ENCODE data around the gene NIPAL4. TPM values are rescaled to one million over a fixed set of nuclear protein-coding genes. Genes with fewer than 3 reads are reported as not detected.
A peak's percentile ranks its signal among the peaks of the same experiment; 100 is the strongest.

The NIPAL4 gene
- total RNA-seq, 1 experiment from 2014 or later: not detected

DNA sequence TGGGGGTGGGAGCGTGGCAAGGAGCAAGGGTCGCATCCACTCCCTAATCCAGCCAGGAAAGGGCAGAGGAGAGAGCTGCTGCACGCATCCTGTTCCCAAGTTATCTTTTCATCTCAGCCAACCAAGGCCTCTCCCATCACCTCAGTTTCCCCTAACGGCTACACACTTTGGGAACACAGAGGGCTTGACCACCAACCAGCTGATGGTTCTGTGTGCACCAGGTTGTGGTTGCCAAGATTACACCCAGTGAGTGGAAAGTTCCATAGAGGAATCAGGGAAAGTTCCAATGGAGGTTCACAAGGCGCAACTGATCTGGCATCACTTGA lies 61.7 kb downstream of the NIPAL4 start:
- Histone ChIP-seq H3K56ac (ENCODE audit: insufficient read length, low read depth, low read length) (no peak overlapping the region), H2BK5ac (ENCODE audit: insufficient read length, low read length) (no peak overlapping the region), H3K23ac (ENCODE audit: insufficient read length, low read depth, low read length) (no peak overlapping the region), H2AK5ac (ENCODE audit: insufficient read length, low read length) (no peak overlapping the region), H2BK12ac (ENCODE audit: insufficient read length, low read depth, low read length) (no peak overlapping the region), H3K14ac (ENCODE audit: insufficient read depth, low read length) (no peak overlapping the region), H3K27ac (ENCODE audit: insufficient read length, low read depth, low read length) (no peak overlapping the region), H3K79me2 (ENCODE audit: insufficient read depth, low read length) (no peaks in the 10 kb centered on the region), H4K8ac (replicated peaks; ENCODE audit: insufficient read length, low read depth, low read length) (no peak overlapping the region), H4K91ac (ENCODE audit: insufficient read length, low read depth, low read length) (no peak overlapping the region), H4K5ac (ENCODE audit: insufficient read length, low read depth, low read length) (no peak overlapping the region), H3K23me2 (ENCODE audit: insufficient read length, low read depth, low read length, poor library complexity, severe bottlenecking) (no peaks in the 10 kb centered on the region), H3K4me2 (ENCODE audit: insufficient read depth, insufficient read length, low read length) (no peak overlapping the region), H3K4ac (ENCODE audit: low read depth, low read length) (no peak overlapping the region), H3K9ac (ENCODE audit: extremely low read depth, insufficient read length, low read length) (no peak overlapping the region), H3K18ac (ENCODE audit: insufficient read length, low read depth, low read length) (no peak overlapping the region), H2BK20ac (ENCODE audit: low read depth, low read length, poor library complexity, severe bottlenecking) (no peak overlapping the region), H4K20me1 (ENCODE audit: control insufficient read depth, insufficient read depth, insufficient read length) (no peaks in the 10 kb centered on the region), H3K4me1 (ENCODE audit: insufficient read depth, low read length) (no peaks in the 10 kb centered on the region), H3T11ph (ENCODE audit: low read length) (no peak overlapping the region), H3K27me3 (ENCODE audit: insufficient read depth, low read length) (no peaks in the 10 kb centered on the region), H2BK15ac (ENCODE audit: low read depth, low read length) (no peak overlapping the region), H2BK120ac (ENCODE audit: low read depth, low read length, poor library complexity, severe bottlenecking) (no peak overlapping the region), H2AFZ (ENCODE audit: low read length) (no peak overlapping the region), H3K9me3 (ENCODE audit: control insufficient read depth, low read depth, low read length) (no peaks in the 10 kb centered on the region), H3K79me1 (ENCODE audit: insufficient read depth, low read depth, low read length, poor library complexity, severe bottlenecking) (no peaks in the 10 kb centered on the region)
- Mint-ChIP-seq H3K27ac (0 out of 7 replicates have a peak overlapping the region, but pooled peaks of 1 of the 3 experiments have one; percentile 68), H3K9me3 (no peaks in the 10 kb centered on the region), H3K36me3 (ENCODE audit: insufficient read depth in 1 of 3, low read depth in 3 of 3) (no peaks in the 10 kb centered on the region), H3K27me3 (ENCODE audit: low read depth) (no peaks in the 10 kb centered on the region), H3K4me1 (no peaks in the 10 kb centered on the region), H3K4me3 (no peak overlapping the region)
- TF ChIP-seq, protein P1, sequence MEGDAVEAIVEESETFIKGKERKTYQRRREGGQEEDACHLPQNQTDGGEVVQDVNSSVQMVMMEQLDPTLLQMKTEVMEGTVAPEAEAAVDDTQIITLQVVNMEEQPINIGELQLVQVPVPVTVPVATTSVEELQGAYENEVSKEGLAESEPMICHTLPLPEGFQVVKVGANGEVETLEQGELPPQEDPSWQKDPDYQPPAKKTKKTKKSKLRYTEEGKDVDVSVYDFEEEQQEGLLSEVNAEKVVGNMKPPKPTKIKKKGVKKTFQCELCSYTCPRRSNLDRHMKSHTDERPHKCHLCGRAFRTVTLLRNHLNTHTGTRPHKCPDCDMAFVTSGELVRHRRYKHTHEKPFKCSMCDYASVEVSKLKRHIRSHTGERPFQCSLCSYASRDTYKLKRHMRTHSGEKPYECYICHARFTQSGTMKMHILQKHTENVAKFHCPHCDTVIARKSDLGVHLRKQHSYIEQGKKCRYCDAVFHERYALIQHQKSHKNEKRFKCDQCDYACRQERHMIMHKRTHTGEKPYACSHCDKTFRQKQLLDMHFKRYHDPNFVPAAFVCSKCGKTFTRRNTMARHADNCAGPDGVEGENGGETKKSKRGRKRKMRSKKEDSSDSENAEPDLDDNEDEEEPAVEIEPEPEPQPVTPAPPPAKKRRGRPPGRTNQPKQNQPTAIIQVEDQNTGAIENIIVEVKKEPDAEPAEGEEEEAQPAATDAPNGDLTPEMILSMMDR (conservative IDR thresholded peaks at IDR 0.05): no peak
- no peak for DNase-seq
- WGBS (ENCODE audit: extremely low coverage, insufficient read length, low lambda C conversion rate): no CpG with 5 or more reads among the region's 5 CpGs
